Uterus (tissue), 4 donors: Measurements from ENCODE around the gene ACY1. TPM values are rescaled to one million over a fixed set of nuclear protein-coding genes. Genes with fewer than 3 reads are reported as not detected.

Source experiments
- DNase-seq, 2 donors: peaks; one replicate each; pipeline ENCODE4 v3.0.0-alpha.2; 2019 to 2020
- H3K27ac ChIP-seq, 2 donors: fragments of 200-600 bp; sonication (generic); 1 replicate in 1 of 2; 2 replicates in 1 of 2; pipeline ENCODE4 v1.5.1; 2016 to 2018
- H3K27me3 ChIP-seq, 2 donors: fragments of 200-600 bp; sonication (generic); one replicate each; pipeline ENCODE4 v1.5.1; 2018 to 2019; ENCODE audit warnings: control low read depth in 1 of 2
- H3K36me3 ChIP-seq, 2 donors: fragments of 200-600 bp; sonication (generic); one replicate each; pipeline ENCODE4 v1.5.1; 2019; ENCODE audit warnings: control low read depth in 1 of 2
- H3K4me1 ChIP-seq, 2 donors: fragments of 200-600 bp; sonication (generic); one replicate each; pipeline ENCODE4 v1.5.1; 2018 to 2019; ENCODE audit warnings: control low read depth in 1 of 2
- H3K4me3 ChIP-seq, 2 donors: fragments of 200-600 bp; sonication (generic); 1 replicate in 1 of 2; 2 replicates in 1 of 2; pipeline ENCODE4 v1.5.1; 2018 to 2019; ENCODE audit warnings: mild to moderate bottlenecking in 1 of 2
- H3K9me3 ChIP-seq, 2 donors: fragments of 200-600 bp; sonication (generic); one replicate each; pipeline ENCODE4 v1.5.1; 2019; ENCODE audit warnings: control low read depth in 1 of 2
- POLR2A ChIP-seq, 2 donors: fragments of 450-650 bp; IDR thresholded peaks; one replicate each; pipeline ENCODE4 v1.6.1; 2016; ENCODE audit warnings: antibody characterized with exemption in 2 of 2, mild to moderate bottlenecking in 1 of 2, moderate library complexity in 1 of 2
- intact Hi-C: fragments of 100-400 bp; cut with DNase I; formaldehyde crosslinking; loops from one replicate; pipeline ENCODE4 v1.15.1; 2023; ENCODE audit warnings: low total_unique reads
- total RNA-seq, 4 donors: library from RNA; depleted of rRNA in 3 of 4; stranded (reverse); fragments of >200 nt in 3 of 4; gene quantifications; one replicate each; pipeline versions ENCODE4 v1.1.0 to v1.2.4, GENCODE V29; 2014 to 2023
- TF ChIP-seq, protein P1 (sequence below), 4 experiments: fragments of 200-600 bp in 2 of 4; fragments of 450-650 bp in 2 of 4; sonication (generic) in 2 of 4; IDR thresholded peaks; one replicate each; pipeline ENCODE4 v1.5.1; 2016 to 2019; ENCODE audit warnings: antibody characterized with exemption in 4 of 4, mild to moderate bottlenecking in 2 of 4, moderate library complexity in 1 of 4
- donor health status: DM: yes; HTN: yes; CAD: no.

ACY1 gene
- total RNA-seq, 4 donors from 2014 or later: 1.3 to 19.0 (median 12.4) TPM; not detected in 1

- DNase-seq: no peak
- intact Hi-C loops: no loop called here
- Histone ChIP-seq H3K4me3 (no peak overlapping the region), H3K27me3 (no peaks in the 10 kb centered on the region), H3K4me1 (peaks cover 0 to 27% of the 10 kb centered on the region in 2 donors), H3K9me3 (no peaks in the 10 kb centered on the region), H3K36me3 (no peaks in the 10 kb centered on the region), H3K27ac (peak overlapping the region; percentile 81 to 83)
- TF ChIP-seq, protein P1, sequence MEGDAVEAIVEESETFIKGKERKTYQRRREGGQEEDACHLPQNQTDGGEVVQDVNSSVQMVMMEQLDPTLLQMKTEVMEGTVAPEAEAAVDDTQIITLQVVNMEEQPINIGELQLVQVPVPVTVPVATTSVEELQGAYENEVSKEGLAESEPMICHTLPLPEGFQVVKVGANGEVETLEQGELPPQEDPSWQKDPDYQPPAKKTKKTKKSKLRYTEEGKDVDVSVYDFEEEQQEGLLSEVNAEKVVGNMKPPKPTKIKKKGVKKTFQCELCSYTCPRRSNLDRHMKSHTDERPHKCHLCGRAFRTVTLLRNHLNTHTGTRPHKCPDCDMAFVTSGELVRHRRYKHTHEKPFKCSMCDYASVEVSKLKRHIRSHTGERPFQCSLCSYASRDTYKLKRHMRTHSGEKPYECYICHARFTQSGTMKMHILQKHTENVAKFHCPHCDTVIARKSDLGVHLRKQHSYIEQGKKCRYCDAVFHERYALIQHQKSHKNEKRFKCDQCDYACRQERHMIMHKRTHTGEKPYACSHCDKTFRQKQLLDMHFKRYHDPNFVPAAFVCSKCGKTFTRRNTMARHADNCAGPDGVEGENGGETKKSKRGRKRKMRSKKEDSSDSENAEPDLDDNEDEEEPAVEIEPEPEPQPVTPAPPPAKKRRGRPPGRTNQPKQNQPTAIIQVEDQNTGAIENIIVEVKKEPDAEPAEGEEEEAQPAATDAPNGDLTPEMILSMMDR (IDR thresholded peaks at IDR 0.05): no peak
- TF ChIP-seq POLR2A (IDR thresholded peaks at IDR 0.05): no peak
Measured at GRCh38 chr3:52020796-52021195, 37.5 kb downstream of the ACY1 start.

GRCh38 chr3:52021489-52022268, 38.3 kb downstream of the ACY1 start:
- Histone ChIP-seq H3K27me3 (no peaks in the 10 kb centered on the region), H3K4me3 (no peak overlapping the region), H3K36me3 (no peaks in the 10 kb centered on the region), H3K4me1 (peaks cover 0 to 24% of the 10 kb centered on the region in 2 donors), H3K27ac (peak overlapping the region; percentile 81 to 83), H3K9me3 (no peaks in the 10 kb centered on the region)
- intact Hi-C loops: no loop called here
- TF ChIP-seq, protein P1 (IDR thresholded peaks at IDR 0.05): no peak
- TF ChIP-seq POLR2A (IDR thresholded peaks at IDR 0.05): no peak
- peak; percentile 44 to 58 for DNase-seq

DNA sequence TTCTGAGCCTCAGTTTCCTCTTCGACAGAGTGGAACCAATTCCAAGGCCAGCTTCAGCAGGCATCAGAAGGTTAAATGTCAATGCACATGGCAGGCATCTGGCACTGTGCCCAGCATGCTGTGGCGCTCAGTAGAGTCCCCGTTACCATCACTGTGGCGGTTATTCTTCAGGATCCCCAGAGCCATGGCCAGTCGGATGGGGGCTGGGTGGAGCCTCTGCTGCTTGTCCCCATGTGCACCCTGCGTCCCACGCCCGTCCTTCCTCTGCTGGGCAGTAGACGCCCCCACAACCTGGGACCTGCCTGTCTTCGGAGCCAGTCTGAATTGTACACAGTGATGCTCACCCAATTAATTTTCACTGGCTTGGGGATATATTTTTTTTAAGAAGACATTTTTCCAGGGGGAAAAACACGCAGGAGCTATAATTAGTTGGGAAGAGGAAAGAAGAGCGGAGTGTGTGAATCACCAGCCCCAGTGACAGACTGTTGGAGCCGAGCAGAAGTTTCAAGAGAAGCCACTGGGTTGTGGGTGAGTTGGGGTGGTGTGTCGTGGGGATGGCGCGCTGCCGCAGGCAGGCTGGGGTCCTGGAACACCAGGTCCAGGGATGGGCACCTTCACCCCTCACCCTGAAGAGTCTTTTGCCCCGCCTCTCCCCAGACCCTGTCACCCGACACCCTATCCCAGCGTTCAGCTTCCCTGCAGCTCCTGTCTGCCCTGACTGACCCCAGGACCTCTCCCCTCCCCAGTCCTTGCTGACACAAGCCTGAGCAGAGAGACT, 39.2 kb downstream of the ACY1 start:
- Histone ChIP-seq H3K27ac (peak overlapping the region; percentile 81 to 83), H3K9me3 (no peaks in the 10 kb centered on the region), H3K4me1 (peaks cover 0 to 20% of the 10 kb centered on the region in 2 donors), H3K27me3 (no peaks in the 10 kb centered on the region), H3K36me3 (no peaks in the 10 kb centered on the region), H3K4me3 (no peak overlapping the region)
- intact Hi-C loops: no loop called here
- peak; percentile 37 to 49 for DNase-seq
- TF ChIP-seq, protein P1 (IDR thresholded peaks at IDR 0.05): no peak
- no peak for TF ChIP-seq POLR2A (IDR thresholded peaks at IDR 0.05)

GRCh38 chr3:52023101-52023770, 39.9 kb downstream of the ACY1 start:
- TF ChIP-seq, protein P1 (IDR thresholded peaks at IDR 0.05): no peak
- no peak for TF ChIP-seq POLR2A (IDR thresholded peaks at IDR 0.05)
- no peak for DNase-seq
- Histone ChIP-seq H3K4me3 (no peak overlapping the region), H3K27me3 (no peaks in the 10 kb centered on the region), H3K27ac (peak overlapping the region; percentile 81 to 83), H3K9me3 (no peaks in the 10 kb centered on the region), H3K4me1 (peaks cover 0 to 20% of the 10 kb centered on the region in 2 donors), H3K36me3 (no peaks in the 10 kb centered on the region)
- intact Hi-C loops: no loop called here
